ENCODE data around the gene GAP43.

Gene GAP43

DNA sequence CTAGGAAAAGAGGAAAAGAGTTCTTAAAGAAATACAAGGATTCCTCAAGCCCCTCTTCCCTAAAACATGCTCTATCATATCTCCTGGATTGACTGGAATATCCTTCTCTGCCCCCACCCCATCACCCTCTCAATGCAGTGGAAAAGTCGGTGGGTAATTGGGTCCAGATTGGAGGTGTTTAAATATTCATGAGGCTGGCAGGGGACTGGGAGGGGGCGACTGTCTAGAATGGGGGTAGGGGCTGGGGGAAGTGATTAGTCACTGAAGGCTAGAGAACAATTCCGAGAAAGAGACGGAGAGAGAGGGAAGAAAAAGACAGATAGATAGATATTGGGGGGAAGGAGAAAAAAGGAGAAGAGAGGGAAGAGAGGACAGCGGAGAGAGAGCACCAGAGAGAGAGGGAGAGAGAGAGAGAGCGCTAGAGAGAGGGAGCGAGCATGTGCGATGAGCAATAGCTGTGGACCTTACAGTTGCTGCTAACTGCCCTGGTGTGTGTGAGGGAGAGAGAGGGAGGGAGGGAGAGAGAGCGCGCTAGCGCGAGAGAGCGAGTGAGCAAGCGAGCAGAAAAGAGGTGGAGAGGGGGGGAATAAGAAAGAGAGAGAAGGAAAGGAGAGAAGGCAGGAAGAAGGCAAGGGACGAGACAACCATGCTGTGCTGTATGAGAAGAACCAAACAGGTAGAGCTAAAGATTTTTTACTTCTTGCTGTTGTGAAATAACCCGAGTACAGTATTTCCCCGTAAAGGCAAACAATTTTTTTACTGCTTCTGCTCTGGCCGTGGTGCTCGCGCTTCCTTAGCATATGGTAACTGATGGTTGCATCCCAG lies at the start of gene GAP43:
GAP43 (plus strand) TSS at position 467 of the 825 bp plus-strand sequence; CDS start at position 647, 180 bp downstream.
- no peak for DNase-seq (ENCODE audit: low read depth in 2 of 2)

GRCh38 chr3:115576325-115576875 lies 46.9 kb upstream of the GAP43 start:
- no peak for DNase-seq (ENCODE audit: low read depth in 2 of 2)

- DNase-seq (ENCODE audit: low read depth in 2 of 2) = no peak
Observed at GRCh38 chr3:115577000-115577399, 46.3 kb upstream of the GAP43 start.

GRCh38 chr3:115578331-115578730 lies 45.0 kb upstream of the GAP43 start:
- no peak for DNase-seq (ENCODE audit: low read depth in 2 of 2)

GRCh38 chr3:115580566-115580965 lies 42.7 kb upstream of the GAP43 start:
- no peak for DNase-seq (ENCODE audit: low read depth in 2 of 2)

GRCh38 chr3:115581362-115582135 lies 41.8 kb upstream of the GAP43 start:
- DNase-seq (ENCODE audit: low read depth in 2 of 2) = no peak

GRCh38 chr3:115588201-115589115 lies 34.9 kb upstream of the GAP43 start:
- no peak for DNase-seq (ENCODE audit: low read depth in 2 of 2)

- DNase-seq (ENCODE audit: low read depth in 2 of 2) = no peak
Observed at GRCh38 chr3:115590873-115591272, 32.4 kb upstream of the GAP43 start.

DNA sequence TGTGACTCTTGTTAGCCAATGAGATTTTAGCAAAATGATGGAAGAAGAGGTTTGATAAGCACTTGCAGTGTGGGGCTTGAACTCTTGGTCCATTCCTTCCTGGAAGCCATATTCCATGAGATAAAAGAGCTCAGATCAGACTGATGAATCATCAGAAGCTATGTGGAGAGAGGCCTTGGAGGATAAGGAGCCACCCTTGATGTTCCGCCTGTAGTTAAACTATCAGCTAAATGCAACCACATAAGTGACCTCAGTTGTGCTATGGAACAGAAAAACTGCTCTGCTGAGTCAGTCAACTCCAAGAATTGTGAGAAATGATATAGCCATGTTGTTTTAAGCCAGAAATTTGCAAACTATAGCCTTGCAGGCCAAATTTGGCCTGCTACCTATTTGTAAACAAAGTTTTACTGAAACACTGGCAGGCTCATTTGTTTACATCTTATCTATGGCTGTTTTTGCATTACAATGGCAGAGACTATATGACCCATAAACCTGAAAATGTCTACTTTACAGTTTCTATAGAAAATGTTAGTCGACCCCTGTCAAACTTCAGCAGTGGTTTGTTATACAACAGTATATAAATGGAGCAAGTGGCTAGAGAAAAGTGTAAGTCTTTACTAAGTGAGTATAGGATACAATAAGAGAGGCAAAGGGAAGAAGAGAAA lies 27.6 kb upstream of the GAP43 start:
- no peak for DNase-seq (ENCODE audit: low read depth in 2 of 2)

- DNase-seq (ENCODE audit: low read depth in 2 of 2) = no peak
Observed at GRCh38 chr3:115598216-115598615, 25.1 kb upstream of the GAP43 start.

DNA sequence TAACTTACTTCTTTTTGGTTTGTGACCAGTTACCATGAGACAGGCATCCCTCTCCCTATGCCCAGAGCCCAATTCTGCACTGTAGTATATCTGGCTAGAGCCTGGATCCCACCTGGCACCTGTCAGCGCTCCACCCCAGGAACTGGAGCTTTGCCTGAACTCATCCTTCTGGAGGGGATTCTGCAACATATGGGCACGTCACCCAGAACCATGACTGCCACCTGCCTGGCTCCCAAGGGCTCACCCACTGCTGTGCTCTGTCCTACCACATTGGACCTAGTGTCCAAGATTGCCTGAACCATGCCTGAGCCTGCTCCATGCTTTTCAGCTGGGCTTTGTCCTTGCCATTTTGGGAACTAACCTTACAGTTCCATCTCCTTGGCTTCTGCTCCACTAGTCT lies 21.1 kb upstream of the GAP43 start:
- no peak for DNase-seq (ENCODE audit: low read depth in 2 of 2)

GRCh38 chr3:115611630-115612029 lies 11.7 kb upstream of the GAP43 start:
- DNase-seq (ENCODE audit: low read depth in 2 of 2) = no peak

GRCh38 chr3:115615001-115615814 lies 8.1 kb upstream of the GAP43 start:
- DNase-seq (ENCODE audit: low read depth in 2 of 2) = no peak

DNA sequence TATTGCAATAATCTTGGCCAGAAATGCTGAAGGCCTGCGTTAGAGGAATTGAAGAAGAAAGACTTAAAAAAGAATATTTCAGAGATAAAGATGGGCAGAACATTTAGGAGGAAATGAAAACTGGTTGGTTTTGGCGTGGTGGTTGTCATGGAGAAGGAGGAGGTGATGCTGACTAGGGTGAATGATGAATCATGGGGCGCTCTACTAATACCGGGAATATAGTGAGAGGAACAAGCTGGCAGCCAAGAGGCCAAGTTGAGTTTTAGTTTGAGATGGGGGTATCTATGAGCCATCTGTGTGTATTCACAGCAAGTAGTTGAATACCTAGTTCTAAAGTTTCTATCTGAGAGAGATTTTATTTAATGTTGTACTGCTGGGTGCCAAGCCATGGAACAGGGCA lies 6.8 kb upstream of the GAP43 start:
- DNase-seq (ENCODE audit: low read depth in 2 of 2) = no peak

GRCh38 chr3:115617591-115617990 lies 5.7 kb upstream of the GAP43 start:
- no peak for DNase-seq (ENCODE audit: low read depth in 2 of 2)

DNA sequence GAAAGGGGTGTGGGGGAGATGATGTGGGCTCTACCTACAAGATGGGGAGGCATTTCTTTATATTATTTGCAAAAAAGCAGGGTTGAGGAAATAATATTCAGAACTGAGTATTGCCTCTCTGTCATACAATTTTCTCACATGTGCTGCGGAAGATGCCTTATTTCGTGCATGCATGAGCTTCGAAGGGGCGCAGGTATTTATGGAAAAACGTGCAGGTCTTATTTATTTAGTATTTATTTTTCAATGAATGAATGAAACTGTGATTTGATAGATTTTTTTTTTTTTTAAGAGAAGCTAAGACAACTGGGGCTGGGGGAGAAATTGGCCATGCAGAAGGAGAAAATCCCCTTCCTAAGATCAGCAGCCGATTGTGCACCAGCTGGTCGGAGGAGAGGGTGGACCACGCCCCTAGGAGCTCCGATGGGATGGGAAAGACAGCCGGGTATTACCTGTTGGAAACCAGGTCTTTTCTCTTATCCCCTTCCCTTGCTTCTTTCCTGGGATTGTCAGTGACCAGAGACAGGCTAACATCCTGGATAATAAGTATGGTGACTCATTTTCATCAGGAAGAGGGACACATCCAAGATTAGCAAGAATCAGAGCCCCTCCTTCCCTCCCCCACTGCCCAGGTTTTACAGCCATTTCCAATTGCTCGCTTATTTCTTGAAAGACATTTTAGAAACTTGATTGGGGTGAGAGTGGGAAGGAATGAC lies 875 bp downstream of the GAP43 start:
- DNase-seq (ENCODE audit: low read depth in 2 of 2) = no peak

- no peak for DNase-seq (ENCODE audit: low read depth in 2 of 2)
Observed at GRCh38 chr3:115624901-115625300, 1.6 kb downstream of the GAP43 start.

- no peak for DNase-seq (ENCODE audit: low read depth in 2 of 2)
Observed at GRCh38 chr3:115626006-115626409, 2.7 kb downstream of the GAP43 start.

- DNase-seq (ENCODE audit: low read depth in 2 of 2) = no peak
Observed at GRCh38 chr3:115626721-115627120, 3.4 kb downstream of the GAP43 start.
